Left lung (tissue), 10 donors: ENCODE data around the gene FAM120B. TPM values are rescaled to one million over a fixed set of nuclear protein-coding genes. Genes with fewer than 3 reads are reported as not detected.
A peak's percentile ranks its signal among the peaks of the same experiment; 100 is the strongest.

Source experiments
- ATAC-seq: fragments of 200-7000 bp; cut with Tn5 transposase; one replicate; pipeline ENCODE4 v1.9.1; 2020; ENCODE audit warnings: moderate library complexity
- DNase-seq, 4 donors: peaks; one replicate each; pipeline ENCODE4 v3.0.0-alpha.2; 2013 to 2020
- H3K27ac ChIP-seq, 2 donors: fragments of 200-600 bp; sonication (generic) in 1 of 2; one replicate each; pipeline versions ENCODE4 v1.5.0 to v1.8.0; 2020 to 2021
- H3K27me3 ChIP-seq, 2 donors: fragments of 200-600 bp; sonication (generic) in 1 of 2; one replicate each; pipeline versions ENCODE4 v1.5.0 to v1.8.0; 2020 to 2021
- H3K36me3 ChIP-seq, 2 donors: fragments of 200-600 bp; sonication (generic) in 1 of 2; one replicate each; pipeline versions ENCODE4 v1.5.0 to v1.8.0; 2020 to 2021
- H3K4me1 ChIP-seq, 2 donors: fragments of 200-600 bp; one replicate each; pipeline ENCODE4 v1.8.0; 2021
- H3K4me3 ChIP-seq, 2 donors: fragments of 200-600 bp; sonication (generic) in 1 of 2; one replicate each; pipeline versions ENCODE4 v1.5.0 to v1.8.0; 2020 to 2021; ENCODE audit warnings: mild to moderate bottlenecking in 1 of 2
- H3K9me3 ChIP-seq, 2 donors: fragments of 200-600 bp; sonication (generic) in 1 of 2; one replicate each; pipeline versions ENCODE4 v1.5.0 to v1.8.0; 2020 to 2021
- intact Hi-C, 2 donors: fragments of 100-400 bp; cut with DNase I; formaldehyde crosslinking; loops; one replicate each; pipeline versions ENCODE4 v1.11.2 to v1.14.2; 2022
- polyA plus RNA-seq, 6 donors: library from polyadenylated mRNA; unstranded; fragments of 120-200 nt; gene quantifications; one replicate each; pipeline ENCODE4 v1.2.1, GENCODE V29; 2013; ENCODE audit not compliant: insufficient read length in 6 of 6
- total RNA-seq, 2 donors: library from RNA; stranded (reverse); fragmentation: NEBNext Ultra II Directional; extraction: Animal tissue kit (Norgen Biotek cat#: 25700); gene quantifications; one replicate each; pipeline ENCODE4 v1.2.1, GENCODE V29; 2021
- TF ChIP-seq, protein P1 (sequence below), 2 donors: fragments of 200-600 bp; sonication (generic) in 1 of 2; IDR thresholded peaks; one replicate each; pipeline versions ENCODE4 v1.5.0 to v1.8.0; 2021; ENCODE audit warnings: antibody characterized with exemption in 2 of 2
- donor health status: DM: no; HTN: yes; CAD: no.
- donor health status: DM: no; HTN: no; CAD: no.

The FAM120B gene
- total and polyA plus RNA-seq, 8 donors = 26.6 to 37.7 (median 35.5) TPM

DNA sequence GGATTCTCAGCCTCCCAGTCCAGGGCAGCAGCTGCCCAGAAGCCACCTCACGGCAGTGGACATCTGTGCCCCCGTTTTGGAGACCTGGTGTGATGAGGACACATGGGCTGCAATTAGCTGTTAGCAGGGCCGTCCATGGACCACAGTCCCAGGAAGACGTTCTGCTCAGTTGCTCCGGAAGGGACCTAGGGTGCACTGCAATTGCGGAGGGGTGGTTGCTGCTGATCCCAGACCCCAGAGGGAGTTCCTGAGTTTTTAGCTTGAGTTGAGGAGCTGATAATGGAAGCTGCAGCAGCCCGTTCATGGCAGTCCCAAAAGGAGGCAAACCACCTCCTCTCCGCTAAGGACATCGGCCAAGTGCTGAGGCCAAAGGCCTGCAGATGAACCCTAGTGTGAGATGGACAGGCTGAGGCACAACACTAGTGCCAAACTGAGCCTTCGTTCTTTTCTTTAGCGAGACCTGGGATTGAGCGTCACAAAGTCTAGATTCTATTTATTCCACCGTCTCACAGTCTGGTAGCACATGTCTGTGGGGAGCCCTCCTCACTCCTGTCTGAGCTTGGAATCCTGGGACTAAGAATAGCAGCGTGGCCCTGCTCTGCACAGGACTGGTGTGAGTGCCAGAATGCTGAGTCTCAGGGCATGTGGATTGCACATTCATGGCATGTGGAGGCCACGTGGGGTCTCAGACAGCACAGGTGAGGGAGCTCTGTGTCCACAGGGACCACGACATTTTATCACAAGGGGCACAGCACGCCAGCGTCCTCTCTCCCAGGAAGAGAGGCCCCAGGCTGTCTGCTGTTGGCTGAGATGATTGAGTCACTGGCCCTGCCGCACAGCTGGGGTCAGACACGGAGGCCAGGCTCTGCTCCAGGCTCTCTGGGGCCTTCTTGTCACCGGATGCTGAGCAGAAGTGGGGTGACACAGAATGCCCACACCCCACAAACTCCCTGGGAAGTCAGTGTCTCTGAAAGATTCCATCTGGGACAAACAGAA is 133.1 kb downstream of the FAM120B start:
- TF ChIP-seq, protein P1, sequence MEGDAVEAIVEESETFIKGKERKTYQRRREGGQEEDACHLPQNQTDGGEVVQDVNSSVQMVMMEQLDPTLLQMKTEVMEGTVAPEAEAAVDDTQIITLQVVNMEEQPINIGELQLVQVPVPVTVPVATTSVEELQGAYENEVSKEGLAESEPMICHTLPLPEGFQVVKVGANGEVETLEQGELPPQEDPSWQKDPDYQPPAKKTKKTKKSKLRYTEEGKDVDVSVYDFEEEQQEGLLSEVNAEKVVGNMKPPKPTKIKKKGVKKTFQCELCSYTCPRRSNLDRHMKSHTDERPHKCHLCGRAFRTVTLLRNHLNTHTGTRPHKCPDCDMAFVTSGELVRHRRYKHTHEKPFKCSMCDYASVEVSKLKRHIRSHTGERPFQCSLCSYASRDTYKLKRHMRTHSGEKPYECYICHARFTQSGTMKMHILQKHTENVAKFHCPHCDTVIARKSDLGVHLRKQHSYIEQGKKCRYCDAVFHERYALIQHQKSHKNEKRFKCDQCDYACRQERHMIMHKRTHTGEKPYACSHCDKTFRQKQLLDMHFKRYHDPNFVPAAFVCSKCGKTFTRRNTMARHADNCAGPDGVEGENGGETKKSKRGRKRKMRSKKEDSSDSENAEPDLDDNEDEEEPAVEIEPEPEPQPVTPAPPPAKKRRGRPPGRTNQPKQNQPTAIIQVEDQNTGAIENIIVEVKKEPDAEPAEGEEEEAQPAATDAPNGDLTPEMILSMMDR (IDR thresholded peaks at IDR 0.05) = no peak
- H3K27me3 ChIP-seq = peaks cover 0 to 5% of the 10 kb centered on the region in 2 donors
- ATAC-seq = no peak
- no peaks in the 10 kb centered on the region for H3K9me3 ChIP-seq
- H3K36me3 ChIP-seq = no peaks in the 10 kb centered on the region
- H3K27ac ChIP-seq = no peak overlapping the region
- peak in 3 of 4 donors; percentile 40 to 62 (median 62) for DNase-seq
- H3K4me3 ChIP-seq = no peak overlapping the region
- peaks cover 4 to 7% of the 10 kb centered on the region in 2 donors for H3K4me1 ChIP-seq
- intact Hi-C loops = no loop called here

DNA sequence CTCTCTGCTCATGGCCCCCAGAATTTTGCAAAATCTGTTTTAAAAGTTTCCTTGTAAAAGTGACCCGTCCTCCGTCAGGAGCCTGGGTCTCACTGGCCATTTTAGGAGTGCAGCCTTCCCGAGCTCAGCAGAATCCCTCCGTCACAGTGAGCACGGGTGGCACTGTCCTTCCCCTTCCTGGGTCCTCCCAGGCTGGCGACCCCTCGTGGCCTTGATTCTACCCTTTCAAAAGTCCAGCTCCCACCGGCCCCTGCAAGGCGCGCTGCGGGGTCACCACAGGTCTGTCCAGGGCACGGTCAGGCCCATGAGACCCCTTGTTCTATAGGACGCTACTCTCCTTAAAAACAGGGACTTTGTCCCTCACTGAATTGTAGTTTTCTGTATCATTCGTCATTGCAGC is 133.9 kb downstream of the FAM120B start:
- TF ChIP-seq, protein P1 (IDR thresholded peaks at IDR 0.05) = no peak
- no peak overlapping the region for H3K27ac ChIP-seq

DNA sequence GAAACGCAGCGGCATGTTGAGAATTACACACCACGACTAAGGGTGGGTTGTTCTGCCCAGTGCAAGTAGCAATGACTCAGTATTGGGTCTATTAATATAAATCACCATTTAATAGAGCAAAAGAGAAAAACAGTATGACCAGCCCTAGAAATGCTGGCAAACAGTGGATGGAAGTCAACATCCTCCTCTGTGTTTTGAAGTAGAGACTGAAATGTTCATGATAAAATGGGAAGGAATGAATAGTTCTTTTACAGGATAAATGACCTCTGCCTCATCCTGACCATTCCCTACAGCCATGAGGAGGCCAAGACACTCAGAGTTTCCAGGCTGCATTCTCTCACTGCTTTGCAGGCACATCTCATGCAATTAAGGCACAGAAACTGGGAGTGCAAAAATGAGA is 134.8 kb downstream of the FAM120B start:
- peaks cover 0 to 5% of the 10 kb centered on the region in 2 donors for H3K27me3 ChIP-seq
- no peak overlapping the region for H3K27ac ChIP-seq
- no peak overlapping the region for H3K4me3 ChIP-seq
- no peaks in the 10 kb centered on the region for H3K36me3 ChIP-seq
- TF ChIP-seq, protein P1 (IDR thresholded peaks at IDR 0.05) = no peak
- peaks cover 4 to 7% of the 10 kb centered on the region in 2 donors for H3K4me1 ChIP-seq
- ATAC-seq (no peak), DNase-seq (no peak)
- no peaks in the 10 kb centered on the region for H3K9me3 ChIP-seq
- intact Hi-C loops = no loop called here

More for the DNA sequence above, 133.9 kb downstream of the FAM120B start:
- H3K4me1 ChIP-seq = peaks cover 4 to 7% of the 10 kb centered on the region in 2 donors
- DNase-seq (peak in 1 of 4 donors; percentile 71), ATAC-seq (no peak)
- intact Hi-C loops = no loop called here
- H3K36me3 ChIP-seq = no peaks in the 10 kb centered on the region
- no peaks in the 10 kb centered on the region for H3K9me3 ChIP-seq
- peaks cover 0 to 5% of the 10 kb centered on the region in 2 donors for H3K27me3 ChIP-seq
- no peak overlapping the region for H3K4me3 ChIP-seq

DNA sequence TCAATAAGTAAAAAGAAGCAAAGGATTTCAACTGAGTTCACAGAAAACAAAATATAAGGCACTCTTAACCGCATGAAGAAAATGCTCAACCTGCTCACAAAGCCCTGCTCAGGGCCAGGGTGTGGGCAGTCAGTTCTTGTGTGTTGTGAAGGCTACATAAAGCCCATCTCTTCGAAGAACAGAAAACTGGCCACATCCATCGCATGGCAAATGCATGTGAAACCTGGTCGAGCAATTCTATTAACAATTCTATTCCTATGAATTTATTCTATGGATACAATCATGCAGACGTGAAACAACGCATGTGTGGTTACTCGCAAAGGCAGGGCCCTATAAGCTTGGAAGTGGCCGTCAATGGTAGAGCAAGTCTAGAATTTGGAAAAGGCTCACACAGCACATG is 136.0 kb downstream of the FAM120B start:
- ATAC-seq = no peak
- TF ChIP-seq, protein P1 (IDR thresholded peaks at IDR 0.05) = no peak
- no peaks in the 10 kb centered on the region for H3K36me3 ChIP-seq
- H3K9me3 ChIP-seq = no peaks in the 10 kb centered on the region
- H3K27ac ChIP-seq = no peak overlapping the region
- peaks cover 4 to 7% of the 10 kb centered on the region in 2 donors for H3K4me1 ChIP-seq
- intact Hi-C loops = no loop called here
- no peak overlapping the region for H3K4me3 ChIP-seq
- no peaks in the 10 kb centered on the region for H3K27me3 ChIP-seq
- no peak for DNase-seq

DNA sequence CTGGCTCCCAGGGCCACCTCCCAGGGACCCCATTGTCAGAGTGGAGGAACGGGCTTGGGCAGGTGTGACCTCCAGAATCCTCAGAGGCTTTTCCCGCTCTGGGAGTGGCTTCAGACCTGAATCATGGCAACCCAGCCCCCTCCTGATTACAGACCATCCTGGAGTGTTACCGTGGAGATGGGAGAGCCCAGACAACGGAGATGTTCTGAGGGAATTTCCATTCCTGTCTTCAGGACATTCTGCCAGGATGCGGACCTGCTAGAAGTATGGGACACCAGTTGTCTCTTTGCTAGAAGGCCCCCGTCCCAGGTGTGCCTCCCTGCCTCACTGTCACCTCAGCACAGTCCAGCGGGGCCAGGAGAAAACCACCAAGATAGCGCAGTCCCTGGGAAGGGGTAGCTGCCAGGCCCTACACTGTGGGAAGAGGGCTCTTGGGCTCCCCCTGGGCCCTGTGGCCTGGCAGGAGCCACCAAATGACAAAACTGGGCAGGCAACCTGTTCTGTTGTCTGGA is 136.6 kb downstream of the FAM120B start:
- intact Hi-C loops = no loop called here
- Histone ChIP-seq H3K36me3 (no peaks in the 10 kb centered on the region), H3K27ac (no peak overlapping the region), H3K4me1 (peaks cover 2% of the 10 kb centered on the region in 2 donors), H3K4me3 (no peak overlapping the region), H3K27me3 (no peaks in the 10 kb centered on the region), H3K9me3 (no peaks in the 10 kb centered on the region)
- ATAC-seq = no peak
- TF ChIP-seq, protein P1 (IDR thresholded peaks at IDR 0.05) = no peak
- DNase-seq = peak in 1 of 4 donors; percentile 50
